ENCODE data around the gene MARCHF10. TPM values are rescaled to one million over a fixed set of nuclear protein-coding genes. Genes with fewer than 3 reads are reported as not detected.

Gene MARCHF10
- total and polyA plus RNA-seq, 4 donors: not detected

DNA sequence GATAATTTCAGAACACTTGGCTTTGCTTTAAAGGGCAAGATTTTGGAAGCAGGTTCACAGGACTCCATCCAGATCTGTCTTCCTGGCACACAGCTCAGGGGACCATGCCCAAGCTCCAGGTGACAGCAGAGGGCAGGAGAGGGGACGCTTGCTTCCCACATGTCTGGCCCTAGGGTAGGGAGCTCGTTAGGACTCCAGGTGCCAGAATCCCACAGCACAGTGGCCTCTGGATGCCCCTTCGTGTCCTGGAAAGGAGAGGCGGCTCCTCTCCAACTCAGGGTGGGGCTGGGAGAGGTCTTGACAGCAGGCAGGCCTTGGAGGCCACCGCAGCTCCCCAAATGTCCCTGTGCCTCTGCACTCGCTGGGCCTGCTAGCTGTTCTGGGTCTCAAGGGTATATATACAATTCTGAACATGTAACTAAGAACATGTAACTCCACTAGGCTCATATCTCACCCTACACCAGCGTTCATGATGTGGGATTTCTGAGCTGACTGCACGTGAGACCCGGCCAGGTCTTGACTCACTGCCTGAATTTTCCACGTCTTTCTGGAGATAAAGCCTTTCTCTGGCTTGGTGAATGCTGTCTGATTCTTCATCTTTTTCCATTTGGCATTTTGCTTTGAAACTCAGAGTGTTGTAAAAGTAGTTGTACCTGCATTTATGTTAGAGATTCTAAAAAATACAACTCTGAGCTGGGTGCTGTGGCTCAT, 52.8 kb downstream of the MARCHF10 start:
- H3K4me1 ChIP-seq (ENCODE audit: control insufficient read depth in 1 of 2, insufficient read depth in 2 of 2, low read length in 2 of 2): no peaks in the 10 kb centered on the region
- DNase-seq (no peak), ATAC-seq (ENCODE audit: low FRiP score) (peak; percentile 17)
- WGBS, 2 donors: 18 to 28% methylated on average over 10 of the region's 10 CpGs
- H3K4me3 ChIP-seq (ENCODE audit: low read length in 2 of 2): no peak overlapping the region
- H3K36me3 ChIP-seq (ENCODE audit: control insufficient read depth in 1 of 2, insufficient read depth in 2 of 2, low read length in 1 of 2): no peaks in the 10 kb centered on the region
- H3K27ac ChIP-seq (ENCODE audit: low read depth in 1 of 2, low read length in 2 of 2): no peak overlapping the region
- H3K27me3 ChIP-seq (ENCODE audit: control insufficient read depth in 1 of 2, insufficient read depth in 2 of 2, low read length in 1 of 2): no peaks in the 10 kb centered on the region
- intact Hi-C loops (cut with DNase I): no loop called here
- no peaks in the 10 kb centered on the region for H3K9me3 ChIP-seq (ENCODE audit: control insufficient read depth, low read length)

DNA sequence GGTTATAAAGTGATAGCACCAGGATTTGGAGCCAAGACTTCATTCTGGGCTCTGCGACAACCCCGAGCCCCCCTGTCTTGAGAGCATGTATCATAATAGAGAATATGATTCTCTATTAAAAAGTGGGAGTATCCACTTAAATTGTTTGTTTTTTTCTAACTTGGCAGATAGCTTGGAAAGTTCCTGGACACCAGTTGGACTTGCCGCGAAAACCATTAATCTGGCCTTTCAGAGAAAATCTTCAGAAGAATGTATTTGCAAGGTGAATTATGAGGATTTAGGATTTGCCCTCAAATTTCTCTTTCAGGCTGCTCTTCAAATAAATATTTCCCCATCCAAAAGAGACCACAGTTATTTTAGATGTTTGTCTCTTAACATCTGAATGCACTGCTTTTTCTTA, 53.5 kb downstream of the MARCHF10 start:
- no peaks in the 10 kb centered on the region for H3K36me3 ChIP-seq (ENCODE audit: control insufficient read depth in 1 of 2, insufficient read depth in 2 of 2, low read length in 1 of 2)
- 74% methylated on average over 4 of the region's 4 CpGs for WGBS, 2 donors
- no peaks in the 10 kb centered on the region for H3K27me3 ChIP-seq (ENCODE audit: control insufficient read depth in 1 of 2, insufficient read depth in 2 of 2, low read length in 1 of 2)
- no peaks in the 10 kb centered on the region for H3K9me3 ChIP-seq (ENCODE audit: control insufficient read depth, low read length)
- ATAC-seq (ENCODE audit: low FRiP score) (no peak), DNase-seq (no peak)
- intact Hi-C loops (cut with DNase I): no loop called here
- no peak overlapping the region for H3K4me3 ChIP-seq (ENCODE audit: low read length in 2 of 2)
- no peaks in the 10 kb centered on the region for H3K4me1 ChIP-seq (ENCODE audit: control insufficient read depth in 1 of 2, insufficient read depth in 2 of 2, low read length in 2 of 2)
- no peak overlapping the region for H3K27ac ChIP-seq (ENCODE audit: low read depth in 1 of 2, low read length in 2 of 2)

- intact Hi-C loops (cut with DNase I): no loop called here
- Histone ChIP-seq H3K27me3 (ENCODE audit: control insufficient read depth in 1 of 2, insufficient read depth in 2 of 2, low read length in 1 of 2) (no peaks in the 10 kb centered on the region), H3K36me3 (ENCODE audit: control insufficient read depth in 1 of 2, insufficient read depth in 2 of 2, low read length in 1 of 2) (no peaks in the 10 kb centered on the region), H3K4me3 (ENCODE audit: low read length in 2 of 2) (no peak overlapping the region), H3K27ac (ENCODE audit: low read depth in 1 of 2, low read length in 2 of 2) (no peak overlapping the region), H3K4me1 (ENCODE audit: control insufficient read depth in 1 of 2, insufficient read depth in 2 of 2, low read length in 2 of 2) (no peaks in the 10 kb centered on the region), H3K9me3 (ENCODE audit: control insufficient read depth, low read length) (no peaks in the 10 kb centered on the region)
- no peak for ATAC-seq (ENCODE audit: low FRiP score)
- no peak for DNase-seq
- WGBS, 2 donors: 96 to 98% methylated on average over 7 of the region's 7 CpGs
These were observed 54.6 kb downstream of the MARCHF10 start for GRCh38 chr17:62753562-62753961.

DNA sequence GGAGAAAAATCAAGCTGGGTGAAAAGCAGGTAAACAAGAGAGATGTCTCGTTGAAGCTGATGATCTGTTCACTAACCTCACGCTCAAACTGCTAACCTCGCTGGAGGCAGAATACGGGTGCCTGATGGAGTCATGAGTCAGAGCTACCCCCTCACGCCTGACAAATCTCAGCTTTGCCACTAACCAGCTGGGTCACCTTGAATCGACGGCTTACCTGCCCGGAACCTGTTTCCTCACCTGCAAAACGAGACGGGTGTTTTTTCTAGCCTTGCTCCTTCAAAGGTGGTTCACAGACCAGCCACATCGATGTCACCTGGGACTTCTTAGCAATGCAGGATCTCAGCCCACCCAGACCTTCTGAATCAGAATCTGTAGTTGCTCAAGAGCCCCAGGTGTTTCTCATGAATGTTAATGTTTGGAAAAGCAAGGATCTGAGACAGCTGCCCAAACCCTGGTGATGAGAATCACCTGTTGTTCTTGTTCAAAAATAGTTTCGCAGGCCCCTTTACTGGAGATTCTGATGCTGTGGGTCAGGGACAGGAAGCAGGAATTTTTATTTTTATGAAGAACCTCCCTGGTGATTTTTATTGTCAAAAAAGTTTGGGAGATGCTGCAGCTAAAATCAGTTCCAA, 56.9 kb downstream of the MARCHF10 start:
- no peak for ATAC-seq (ENCODE audit: low FRiP score)
- Histone ChIP-seq H3K27ac (ENCODE audit: low read depth in 1 of 2, low read length in 2 of 2) (no peak overlapping the region), H3K27me3 (ENCODE audit: control insufficient read depth in 1 of 2, insufficient read depth in 2 of 2, low read length in 1 of 2) (no peaks in the 10 kb centered on the region), H3K9me3 (ENCODE audit: control insufficient read depth, low read length) (no peaks in the 10 kb centered on the region), H3K4me1 (ENCODE audit: control insufficient read depth in 1 of 2, insufficient read depth in 2 of 2, low read length in 2 of 2) (no peaks in the 10 kb centered on the region), H3K4me3 (ENCODE audit: low read length in 2 of 2) (no peak overlapping the region), H3K36me3 (ENCODE audit: control insufficient read depth in 1 of 2, insufficient read depth in 2 of 2, low read length in 1 of 2) (no peaks in the 10 kb centered on the region)
- intact Hi-C loops (cut with DNase I): no loop called here
- no peak for DNase-seq
- 85 to 91% methylated on average over 12 of the region's 12 CpGs for WGBS, 2 donors

DNA sequence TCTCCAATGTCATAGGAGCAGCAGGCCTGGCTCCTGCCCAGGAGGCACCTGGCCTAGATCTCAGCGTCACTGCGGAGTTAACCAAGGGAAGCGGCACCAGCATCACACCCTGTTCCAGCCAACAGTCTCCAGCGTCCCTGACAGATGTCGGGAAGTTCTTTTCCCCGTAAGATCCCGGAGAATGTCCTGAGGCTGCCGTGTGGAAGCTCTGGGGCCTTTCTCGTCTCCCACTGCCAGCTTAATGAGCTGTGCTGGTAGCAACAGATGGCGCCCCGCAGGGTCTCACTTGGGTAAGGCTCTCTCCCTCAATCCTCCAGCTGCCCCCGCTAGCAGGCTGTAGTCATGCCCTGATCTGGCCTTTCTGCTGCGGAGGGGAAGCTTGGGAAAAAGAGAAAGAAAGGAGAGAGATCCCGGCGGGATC, 57.5 kb downstream of the MARCHF10 start:
- H3K27ac ChIP-seq (ENCODE audit: low read depth in 1 of 2, low read length in 2 of 2): no peak overlapping the region
- no peak for ATAC-seq (ENCODE audit: low FRiP score)
- 90 to 93% methylated on average over 15 of the region's 15 CpGs for WGBS, 2 donors
- DNase-seq: no peak
- H3K36me3 ChIP-seq (ENCODE audit: control insufficient read depth in 1 of 2, insufficient read depth in 2 of 2, low read length in 1 of 2): no peaks in the 10 kb centered on the region
- no peak overlapping the region for H3K4me3 ChIP-seq (ENCODE audit: low read length in 2 of 2)
- H3K27me3 ChIP-seq (ENCODE audit: control insufficient read depth in 1 of 2, insufficient read depth in 2 of 2, low read length in 1 of 2): no peaks in the 10 kb centered on the region
- no peaks in the 10 kb centered on the region for H3K4me1 ChIP-seq (ENCODE audit: control insufficient read depth in 1 of 2, insufficient read depth in 2 of 2, low read length in 2 of 2)
- intact Hi-C loops (cut with DNase I): no loop called here
- H3K9me3 ChIP-seq (ENCODE audit: control insufficient read depth, low read length): no peaks in the 10 kb centered on the region

GRCh38 chr17:62749926-62750325, 58.2 kb downstream of the MARCHF10 start:
- WGBS, 2 donors: 96 to 98% methylated on average over 17 of the region's 17 CpGs
- H3K27me3 ChIP-seq (ENCODE audit: control insufficient read depth in 1 of 2, insufficient read depth in 2 of 2, low read length in 1 of 2): no peaks in the 10 kb centered on the region
- H3K36me3 ChIP-seq (ENCODE audit: control insufficient read depth in 1 of 2, insufficient read depth in 2 of 2, low read length in 1 of 2): no peaks in the 10 kb centered on the region
- H3K4me1 ChIP-seq (ENCODE audit: control insufficient read depth in 1 of 2, insufficient read depth in 2 of 2, low read length in 2 of 2): no peaks in the 10 kb centered on the region
- DNase-seq: no peak
- H3K4me3 ChIP-seq (ENCODE audit: low read length in 2 of 2): no peak overlapping the region
- intact Hi-C loops (cut with DNase I): no loop called here
- H3K27ac ChIP-seq (ENCODE audit: low read depth in 1 of 2, low read length in 2 of 2): no peak overlapping the region
- no peaks in the 10 kb centered on the region for H3K9me3 ChIP-seq (ENCODE audit: control insufficient read depth, low read length)
- no peak for ATAC-seq (ENCODE audit: low FRiP score)

DNA sequence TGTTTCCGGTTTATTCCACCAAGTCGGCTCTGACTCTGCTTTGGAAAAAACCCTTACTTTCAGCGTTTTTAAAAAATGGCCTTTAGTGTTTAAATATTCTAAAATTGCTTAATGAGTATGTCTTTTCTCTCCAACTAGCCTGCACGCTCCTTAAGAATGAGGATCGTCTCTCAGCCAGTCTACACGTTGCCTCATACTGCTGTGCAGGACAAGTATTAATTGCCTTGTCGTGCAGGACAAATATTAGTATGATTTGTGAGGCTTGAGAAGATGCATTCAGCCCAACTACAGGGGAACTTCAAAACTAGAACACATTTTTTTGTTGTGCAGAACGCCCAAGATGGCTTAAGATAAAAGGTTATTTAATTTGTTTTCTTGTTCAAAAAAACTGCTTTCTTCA, 61.2 kb downstream of the MARCHF10 start:
- Histone ChIP-seq H3K4me3 (ENCODE audit: low read length in 2 of 2) (no peak overlapping the region), H3K27ac (ENCODE audit: low read depth in 1 of 2, low read length in 2 of 2) (no peak overlapping the region), H3K27me3 (ENCODE audit: control insufficient read depth in 1 of 2, insufficient read depth in 2 of 2, low read length in 1 of 2) (no peaks in the 10 kb centered on the region), H3K4me1 (ENCODE audit: control insufficient read depth in 1 of 2, insufficient read depth in 2 of 2, low read length in 2 of 2) (no peaks in the 10 kb centered on the region), H3K36me3 (ENCODE audit: control insufficient read depth in 1 of 2, insufficient read depth in 2 of 2, low read length in 1 of 2) (no peaks in the 10 kb centered on the region), H3K9me3 (ENCODE audit: control insufficient read depth, low read length) (no peaks in the 10 kb centered on the region)
- no peak for DNase-seq
- no peak for ATAC-seq (ENCODE audit: low FRiP score)
- 30 to 46% methylated on average over 8 of the region's 8 CpGs for WGBS, 2 donors
- intact Hi-C loops (cut with DNase I): no loop called here

- no peaks in the 10 kb centered on the region for H3K27me3 ChIP-seq (ENCODE audit: control insufficient read depth in 1 of 2, insufficient read depth in 2 of 2, low read length in 1 of 2)
- no peak overlapping the region for H3K4me3 ChIP-seq (ENCODE audit: low read length in 2 of 2)
- H3K27ac ChIP-seq (ENCODE audit: low read depth in 1 of 2, low read length in 2 of 2): no peak overlapping the region
- ATAC-seq (ENCODE audit: low FRiP score): no peak
- no peaks in the 10 kb centered on the region for H3K36me3 ChIP-seq (ENCODE audit: control insufficient read depth in 1 of 2, insufficient read depth in 2 of 2, low read length in 1 of 2)
- no peak for DNase-seq
- 81 to 85% methylated on average over 7 of the region's 7 CpGs for WGBS, 2 donors
- no peaks in the 10 kb centered on the region for H3K9me3 ChIP-seq (ENCODE audit: control insufficient read depth, low read length)
- intact Hi-C loops (cut with DNase I): no loop called here
- no peaks in the 10 kb centered on the region for H3K4me1 ChIP-seq (ENCODE audit: control insufficient read depth in 1 of 2, insufficient read depth in 2 of 2, low read length in 2 of 2)
These were observed 62.3 kb downstream of the MARCHF10 start for GRCh38 chr17:62745806-62746205.

GRCh38 chr17:62744259-62744658, 63.9 kb downstream of the MARCHF10 start:
- 88 to 91% methylated on average over 7 of the region's 7 CpGs for WGBS, 2 donors
- DNase-seq: no peak
- Histone ChIP-seq H3K4me3 (ENCODE audit: low read length in 2 of 2) (no peak overlapping the region), H3K9me3 (ENCODE audit: control insufficient read depth, low read length) (no peaks in the 10 kb centered on the region), H3K4me1 (ENCODE audit: control insufficient read depth in 1 of 2, insufficient read depth in 2 of 2, low read length in 2 of 2) (no peaks in the 10 kb centered on the region), H3K36me3 (ENCODE audit: control insufficient read depth in 1 of 2, insufficient read depth in 2 of 2, low read length in 1 of 2) (no peaks in the 10 kb centered on the region), H3K27me3 (ENCODE audit: control insufficient read depth in 1 of 2, insufficient read depth in 2 of 2, low read length in 1 of 2) (no peaks in the 10 kb centered on the region), H3K27ac (ENCODE audit: low read depth in 1 of 2, low read length in 2 of 2) (no peak overlapping the region)
- no peak for ATAC-seq (ENCODE audit: low FRiP score)
- intact Hi-C loops (cut with DNase I): no loop called here

Data from aorta (tissue), 5 donors.